K562 (cell line): ENCODE data around the gene NR5A2.

ENCODE experiments used
- BACH1 ChIP-seq: fragments of 200-800 bp; sonication (Bioruptor generic); IDR thresholded peaks from 2 replicates; pipeline ENCODE4 v1.6.1; 2016; ENCODE audit warnings: missing genetic modification characterization, missing compliant biosample characterization
- CTCF ChIP-seq, 3 experiments: IDR thresholded peaks in 2 of 3; conservative IDR thresholded peaks in 1 of 3; 2 replicates each; pipeline ENCODE4 v1.5.1; 2011 to 2012; ENCODE audit warnings: low read length in 3 of 3, mild to moderate bottlenecking in 3 of 3, control low read depth in 2 of 3, improper control_type of control experiment in 1 of 3, inconsistent platforms in 1 of 3, low read depth in 1 of 3, mixed read lengths in 1 of 3, moderate library complexity in 1 of 3; ENCODE audit not compliant: insufficient read depth in 2 of 3
- E2F1 ChIP-seq: sonication (generic); formaldehyde crosslinking; IDR thresholded peaks from 2 replicates; pipeline ENCODE4 v1.8.1; 2023; ENCODE audit warnings: mild to moderate bottlenecking, missing genetic modification reagents, moderate library complexity
- ESRRA ChIP-seq: fragments of 450-650 bp; IDR thresholded peaks from 2 replicates; pipeline ENCODE4 v1.6.1; 2014; ENCODE audit warnings: low read depth, mild to moderate bottlenecking, moderate library complexity, borderline replicate concordance
- MTA2 ChIP-seq: fragments of 450-650 bp; IDR thresholded peaks from 2 replicates; pipeline ENCODE4 v1.6.1; 2016; ENCODE audit warnings: low read depth
- NBN ChIP-seq: fragments of 450-650 bp; IDR thresholded peaks from 2 replicates; pipeline ENCODE4 v1.6.1; 2016; ENCODE audit warnings: low read depth, mild to moderate bottlenecking
- NFRKB ChIP-seq: fragments of 450-650 bp; IDR thresholded peaks from 2 replicates; pipeline ENCODE4 v1.6.1; 2016; ENCODE audit warnings: low read depth
- U2AF1 ChIP-seq: fragments of 200-400 bp; formaldehyde crosslinking; optimal IDR thresholded peaks from 2 replicates; pipeline ENCODE3; 2017; ENCODE audit warnings: mild to moderate bottlenecking, low read depth, low read length, moderate library complexity
- YBX1 ChIP-seq: fragments of 450-650 bp; IDR thresholded peaks from 2 replicates; pipeline ENCODE4 v1.7.1; 2016; ENCODE audit warnings: mild to moderate bottlenecking

- no peak for TF ChIP-seq ESRRA
- TF ChIP-seq NFRKB, result no peak
- TF ChIP-seq CTCF (IDR thresholded peaks at IDR 0.05 in 2 of 3, conservative IDR thresholded peaks at IDR 0.05 in 1 of 3; ENCODE audit: insufficient read depth in 2 of 3, low read depth in 1 of 3, low read length in 3 of 3), result no peak
- TF ChIP-seq YBX1, result no peak
- no peak for TF ChIP-seq BACH1
- no peak for TF ChIP-seq U2AF1
- TF ChIP-seq MTA2, result no peak
- no peak for TF ChIP-seq E2F1
- no peak for TF ChIP-seq NBN
These were observed 155.2 kb downstream of the NR5A2 start for GRCh38 chr1:200182701-200183100.
